ENCODE data around the gene MEGF6.

DNA sequence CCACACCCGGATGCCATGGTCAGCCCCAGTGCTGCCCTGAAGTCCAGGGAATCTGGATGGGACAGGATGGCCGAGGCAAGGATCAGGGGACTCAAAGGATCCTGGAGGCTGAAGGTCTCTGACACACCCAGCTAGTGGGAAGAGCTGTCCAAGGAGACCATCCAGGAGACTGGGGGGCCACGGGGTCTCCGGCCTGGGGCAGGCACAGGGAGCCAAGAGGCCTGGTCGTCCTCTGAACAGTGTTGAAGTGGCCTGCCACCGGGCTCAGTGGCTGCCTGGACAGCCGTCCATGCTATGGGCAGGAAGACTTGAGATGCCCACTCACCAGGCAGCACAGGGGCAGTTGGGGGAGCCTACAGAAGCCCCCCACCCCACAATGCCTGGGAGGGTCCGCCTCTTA lies 41.9 kb downstream of the MEGF6 start:
- TF ChIP-seq, protein P1, sequence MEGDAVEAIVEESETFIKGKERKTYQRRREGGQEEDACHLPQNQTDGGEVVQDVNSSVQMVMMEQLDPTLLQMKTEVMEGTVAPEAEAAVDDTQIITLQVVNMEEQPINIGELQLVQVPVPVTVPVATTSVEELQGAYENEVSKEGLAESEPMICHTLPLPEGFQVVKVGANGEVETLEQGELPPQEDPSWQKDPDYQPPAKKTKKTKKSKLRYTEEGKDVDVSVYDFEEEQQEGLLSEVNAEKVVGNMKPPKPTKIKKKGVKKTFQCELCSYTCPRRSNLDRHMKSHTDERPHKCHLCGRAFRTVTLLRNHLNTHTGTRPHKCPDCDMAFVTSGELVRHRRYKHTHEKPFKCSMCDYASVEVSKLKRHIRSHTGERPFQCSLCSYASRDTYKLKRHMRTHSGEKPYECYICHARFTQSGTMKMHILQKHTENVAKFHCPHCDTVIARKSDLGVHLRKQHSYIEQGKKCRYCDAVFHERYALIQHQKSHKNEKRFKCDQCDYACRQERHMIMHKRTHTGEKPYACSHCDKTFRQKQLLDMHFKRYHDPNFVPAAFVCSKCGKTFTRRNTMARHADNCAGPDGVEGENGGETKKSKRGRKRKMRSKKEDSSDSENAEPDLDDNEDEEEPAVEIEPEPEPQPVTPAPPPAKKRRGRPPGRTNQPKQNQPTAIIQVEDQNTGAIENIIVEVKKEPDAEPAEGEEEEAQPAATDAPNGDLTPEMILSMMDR (IDR thresholded peaks at IDR 0.05) = no peak
- no peak for TF ChIP-seq ZFX (IDR thresholded peaks at IDR 0.05; ENCODE audit: borderline replicate concordance)
